ENCODE data around the gene SRD5A3. TPM values are rescaled to one million over a fixed set of nuclear protein-coding genes. Genes with fewer than 3 reads are reported as not detected.
A peak's percentile ranks its signal among the peaks of the same experiment; 100 is the strongest.

Gene SRD5A3
- total and polyA plus RNA-seq, 10 donors: 2.8 to 11.1 (median 5.9) TPM

GRCh38 chr4:55364691-55365344 lies 18.8 kb downstream of the SRD5A3 start:
- WGBS, 5 donors: 79 to 94% (median 85%) methylated on average over 9 of the region's 9 CpGs
- Histone ChIP-seq H3K36me3 (peaks cover 0 to 56% (median 0%) of the 10 kb centered on the region in 6 donors), H3K4me3 (no peak overlapping the region), H3K27me3 (replicated peaks in 1 of 7) (no peaks in the 10 kb centered on the region), H3K9me3 (no peaks in the 10 kb centered on the region), H3K4me1 (no peaks in the 10 kb centered on the region), H3K27ac (peak overlapping the region in 3 of 8 donors; percentile 30 to 61 (median 32))
- TF ChIP-seq CTCF (IDR thresholded peaks at IDR 0.05 in 8 of 11, conservative IDR thresholded peaks at IDR 0.05 in 3 of 11) (no peak), POLR2A (IDR thresholded peaks at IDR 0.05) (no peak), POLR2AphosphoS5 (IDR thresholded peaks at IDR 0.05) (no peak)
- DNase-seq: no peak
- intact Hi-C loops (cut with DNase I; ENCODE audit: low total_unique reads): no loop called here

- no peaks in the 10 kb centered on the region for H3K9me3 ChIP-seq
- intact Hi-C loops (cut with DNase I; ENCODE audit: low total_unique reads): no loop called here
- no peaks in the 10 kb centered on the region for H3K4me1 ChIP-seq
- H3K36me3 ChIP-seq: peaks cover 0 to 61% (median 0%) of the 10 kb centered on the region in 6 donors
- TF ChIP-seq POLR2AphosphoS5 (IDR thresholded peaks at IDR 0.05): no peak
- TF ChIP-seq POLR2A (IDR thresholded peaks at IDR 0.05): no peak
- no peak for TF ChIP-seq CTCF (IDR thresholded peaks at IDR 0.05 in 8 of 11, conservative IDR thresholded peaks at IDR 0.05 in 3 of 11)
- H3K27me3 ChIP-seq (replicated peaks in 1 of 7): no peaks in the 10 kb centered on the region
- peak overlapping the region in 3 of 8 donors; percentile 14 to 61 (median 30) for H3K27ac ChIP-seq
- no peak overlapping the region for H3K4me3 ChIP-seq
- DNase-seq: no peak
- WGBS, 5 donors: 87 to 94% (median 90%) methylated on average over 7 of the region's 7 CpGs
Observed at GRCh38 chr4:55365345-55365728, 19.3 kb downstream of the SRD5A3 start.

GRCh38 chr4:55366621-55367020 lies 20.6 kb downstream of the SRD5A3 start:
- WGBS, 5 donors: 88 to 92% (median 92%) methylated on average over 7 of the region's 7 CpGs
- TF ChIP-seq POLR2AphosphoS5 (IDR thresholded peaks at IDR 0.05) (no peak), POLR2A (IDR thresholded peaks at IDR 0.05) (no peak), CTCF (IDR thresholded peaks at IDR 0.05 in 8 of 11, conservative IDR thresholded peaks at IDR 0.05 in 3 of 11) (no peak)
- Histone ChIP-seq H3K4me3 (no peak overlapping the region), H3K9me3 (no peaks in the 10 kb centered on the region), H3K4me1 (no peaks in the 10 kb centered on the region), H3K36me3 (peaks cover 0 to 68% (median 0%) of the 10 kb centered on the region in 6 donors), H3K27me3 (replicated peaks in 1 of 7) (no peaks in the 10 kb centered on the region), H3K27ac (no peak overlapping the region)
- intact Hi-C loops (cut with DNase I; ENCODE audit: low total_unique reads): no loop called here
- DNase-seq: no peak

- WGBS, 5 donors: 80 to 93% (median 84%) methylated on average over 6 of the region's 6 CpGs
- DNase-seq: no peak
- H3K9me3 ChIP-seq: no peaks in the 10 kb centered on the region
- TF ChIP-seq CTCF (IDR thresholded peaks at IDR 0.05 in 8 of 11, conservative IDR thresholded peaks at IDR 0.05 in 3 of 11) (no peak), POLR2AphosphoS5 (IDR thresholded peaks at IDR 0.05) (no peak)
- H3K27ac ChIP-seq: no peak overlapping the region
- H3K4me1 ChIP-seq: no peaks in the 10 kb centered on the region
- H3K4me3 ChIP-seq: no peak overlapping the region
- intact Hi-C loops (cut with DNase I; ENCODE audit: low total_unique reads): no loop called here
- H3K36me3 ChIP-seq: peaks cover 0 to 72% (median 0%) of the 10 kb centered on the region in 6 donors
- H3K27me3 ChIP-seq (replicated peaks in 1 of 7): no peaks in the 10 kb centered on the region
Observed at GRCh38 chr4:55367084-55367722, 21.2 kb downstream of the SRD5A3 start.

All from spleen (tissue), 11 donors.